ENCODE data around the gene SLC12A7.

DNA sequence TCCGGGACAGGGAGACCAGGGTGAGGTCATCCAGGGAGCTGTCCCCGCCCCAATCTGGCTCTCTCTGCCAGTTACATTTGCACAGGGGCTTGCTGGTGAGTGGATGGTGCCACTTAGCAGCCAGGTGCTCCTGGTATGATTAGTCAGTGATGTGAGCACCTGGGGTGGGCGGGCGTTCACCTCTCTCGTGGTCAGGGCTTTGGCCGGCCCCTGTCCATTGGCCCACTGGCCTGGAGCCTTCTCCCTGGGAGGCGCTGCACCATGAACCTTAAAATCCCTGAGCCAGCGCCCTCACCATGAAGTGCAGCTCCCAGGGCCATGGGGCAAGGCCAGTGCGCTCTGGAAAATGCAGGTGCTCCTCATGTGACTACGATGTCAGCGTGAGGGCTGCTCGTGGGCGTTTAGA lies 101.2 kb downstream of the SLC12A7 start:
- TF ChIP-seq YY1 (IDR thresholded peaks at IDR 0.05; ENCODE audit: insufficient read depth, insufficient read length) (no peak), SUZ12 (IDR thresholded peaks at IDR 0.05; ENCODE audit: extremely low read depth, insufficient read depth, insufficient read length) (no peak), ZNF274 (IDR thresholded peaks at IDR 0.05; ENCODE audit: low read depth, low read length) (no peak)

Data from NT2/D1 (cell line).